ENCODE measurements around the gene GPR146.

Gene GPR146

DNA sequence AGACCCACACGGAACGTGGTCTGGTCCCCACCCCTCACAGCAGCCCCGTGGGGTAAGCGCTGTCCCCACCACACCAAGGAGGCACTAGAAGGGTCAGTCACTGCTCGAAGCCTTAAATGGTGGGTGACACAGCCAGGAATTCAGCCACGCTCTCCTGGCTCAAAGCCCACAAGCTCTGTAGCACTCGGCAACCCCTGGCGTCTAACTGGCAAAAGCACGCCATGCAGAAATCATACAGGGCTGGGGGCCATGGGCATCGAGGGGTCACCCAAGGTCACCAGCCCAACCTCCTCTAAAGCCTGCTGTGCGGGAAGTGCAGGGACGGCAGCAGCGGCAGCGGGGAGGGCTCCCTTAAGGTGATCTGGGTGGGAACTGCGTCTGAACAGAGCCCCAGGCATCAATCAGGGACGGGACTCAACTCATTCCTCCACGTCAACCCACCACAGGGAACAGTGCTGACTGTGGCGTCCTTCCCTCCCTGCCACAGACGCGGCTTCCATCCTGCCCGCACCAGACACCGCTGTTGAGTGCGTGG lies 51.3 kb downstream of the GPR146 start:
- DNase-seq, result no peak

DNA sequence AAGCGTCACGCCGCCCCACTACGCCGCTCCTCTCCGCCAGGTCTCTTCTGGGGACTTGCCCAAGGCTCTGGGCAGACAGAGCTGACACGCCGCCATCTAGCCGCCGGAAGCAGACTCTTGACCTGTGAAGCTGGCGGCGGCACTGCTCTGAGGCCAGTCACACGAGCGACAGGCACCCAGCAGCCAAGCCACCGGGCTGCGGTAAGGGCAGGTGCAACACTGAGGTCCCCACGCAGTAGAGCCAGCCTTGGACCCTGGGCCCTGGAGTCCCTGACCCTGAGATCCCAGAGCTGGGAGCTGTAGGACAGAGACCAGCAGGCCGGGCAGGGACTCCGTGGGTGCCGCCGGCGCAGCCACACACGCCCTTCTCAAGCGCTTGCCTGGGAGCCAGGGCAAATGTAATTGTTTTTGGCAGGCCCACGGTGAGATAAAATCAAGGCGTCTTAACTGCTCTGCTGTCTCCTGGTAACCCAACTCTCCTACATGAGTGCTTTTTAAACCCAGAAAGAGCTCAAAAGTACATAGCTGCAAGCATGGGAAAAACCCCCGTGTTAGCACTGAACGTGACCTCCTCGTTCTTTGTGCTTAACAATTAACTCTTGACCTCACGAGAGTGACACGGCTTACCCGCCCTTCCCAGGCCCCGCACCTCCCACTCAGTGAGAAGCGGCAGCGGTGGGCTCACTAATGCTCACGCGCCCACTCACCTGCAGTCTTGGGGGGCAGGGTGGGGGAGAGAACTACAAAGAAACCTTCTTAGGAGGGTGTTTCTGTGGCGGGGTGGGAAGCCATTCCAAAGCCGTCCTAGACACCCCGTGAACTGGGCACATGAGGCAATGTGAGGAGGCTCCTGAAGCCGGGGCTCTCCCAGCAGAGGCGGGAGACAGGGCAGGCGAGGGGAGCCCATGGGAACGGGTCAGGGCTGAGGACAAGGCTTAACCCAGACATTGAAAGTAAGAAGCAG lies 52.1 kb downstream of the GPR146 start:
- no peak for DNase-seq

DNA sequence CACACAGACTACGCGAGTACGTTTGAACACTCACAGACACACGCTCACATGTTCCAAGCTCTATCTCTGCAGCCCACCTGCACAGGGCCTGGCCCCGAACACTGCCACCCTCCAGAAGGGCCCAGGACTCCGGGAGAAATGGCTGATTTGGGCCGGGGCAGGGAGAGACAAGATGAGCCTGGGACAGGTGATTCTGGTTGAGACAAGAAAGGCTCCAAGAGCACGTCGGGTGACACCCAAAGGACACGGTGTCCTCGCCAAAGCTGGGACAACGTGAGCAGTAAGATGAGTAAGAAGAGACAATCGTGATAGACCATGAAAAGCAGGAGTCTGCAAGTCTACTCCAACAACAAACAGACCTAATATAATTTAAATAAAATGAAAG lies 52.8 kb downstream of the GPR146 start:
- DNase-seq, result no peak

DNA sequence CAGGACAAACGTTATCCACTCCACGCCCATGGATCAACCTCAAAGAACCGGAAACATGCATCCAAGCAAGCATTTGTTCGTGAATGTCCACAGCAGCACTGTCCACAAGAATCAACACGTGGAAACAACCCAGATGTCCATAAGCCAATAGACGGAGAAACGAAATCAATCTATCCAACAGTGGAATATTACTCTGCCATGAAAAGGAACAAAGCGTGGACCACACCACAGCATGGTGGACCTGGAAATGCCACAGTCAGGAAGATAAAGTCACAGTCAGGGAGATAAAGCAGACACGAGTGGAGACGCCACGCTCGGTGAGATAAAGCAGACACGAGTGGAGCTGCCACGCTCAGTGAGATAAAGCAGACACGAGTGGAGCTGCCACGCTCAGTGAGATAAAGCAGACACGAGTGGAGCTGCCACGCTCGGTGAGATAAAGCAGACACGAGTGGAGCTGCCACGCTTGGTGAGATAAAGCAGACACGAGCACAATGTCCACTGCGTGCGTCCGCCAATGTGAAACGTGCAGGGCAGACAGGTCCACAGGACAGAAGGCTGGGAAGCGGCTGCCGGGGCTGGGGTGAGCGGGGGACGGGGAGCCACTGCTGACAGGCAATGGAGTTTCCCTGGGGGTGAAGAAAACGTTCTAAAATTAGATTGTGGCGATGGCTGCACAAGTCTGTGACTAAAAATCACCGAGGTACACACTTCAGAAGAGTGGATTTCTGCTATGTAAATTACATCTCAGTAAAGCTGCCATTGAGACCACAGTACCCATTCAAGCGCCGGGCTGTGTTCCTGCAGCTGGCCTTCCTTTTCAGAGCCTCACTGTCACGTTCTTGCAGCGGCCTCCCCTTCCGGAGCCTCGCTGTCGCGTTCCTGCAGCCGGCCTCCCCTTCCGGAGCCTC lies 54.2 kb downstream of the GPR146 start:
- DNase-seq, result no peak

DNA sequence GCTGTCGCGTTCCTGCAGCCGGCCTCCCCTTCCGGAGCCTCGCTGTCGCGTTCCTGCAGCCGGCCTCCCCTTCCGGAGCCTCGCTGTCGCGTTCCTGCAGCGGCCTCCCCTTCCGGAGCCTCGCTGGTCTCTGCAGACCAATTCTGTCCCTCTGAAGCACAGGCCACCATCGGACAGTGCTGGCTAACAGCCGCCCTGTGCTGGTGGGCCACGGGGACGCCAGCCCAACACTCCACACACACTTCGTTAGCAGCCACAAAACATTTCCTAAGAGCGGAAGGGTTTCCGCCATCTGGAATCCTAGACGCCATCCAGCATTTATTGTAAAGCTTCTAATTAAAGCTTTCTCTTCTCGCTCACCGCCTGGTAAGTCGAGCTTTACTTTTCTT lies 54.8 kb downstream of the GPR146 start:
- DNase-seq, result no peak

DNA sequence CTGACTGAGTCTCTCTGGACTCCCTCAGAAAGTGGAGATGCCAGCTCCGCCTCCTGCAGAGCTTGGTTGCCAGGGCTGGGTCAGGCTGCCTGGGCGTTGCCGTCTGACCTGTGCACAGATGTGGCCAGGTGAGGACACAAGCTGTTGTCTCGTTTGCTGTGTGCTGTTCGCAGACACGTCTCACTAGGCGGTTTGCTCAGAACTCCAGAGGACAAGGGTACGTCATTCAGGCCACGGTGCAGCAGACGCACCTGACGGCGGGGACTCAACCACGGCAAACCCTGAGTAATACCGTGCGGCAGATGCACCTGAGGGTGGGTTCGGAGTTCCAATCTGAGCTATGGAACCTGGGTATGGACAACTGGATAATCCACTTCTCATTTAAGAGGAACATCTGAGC lies 55.3 kb downstream of the GPR146 start:
- DNase-seq, result no peak

DNA sequence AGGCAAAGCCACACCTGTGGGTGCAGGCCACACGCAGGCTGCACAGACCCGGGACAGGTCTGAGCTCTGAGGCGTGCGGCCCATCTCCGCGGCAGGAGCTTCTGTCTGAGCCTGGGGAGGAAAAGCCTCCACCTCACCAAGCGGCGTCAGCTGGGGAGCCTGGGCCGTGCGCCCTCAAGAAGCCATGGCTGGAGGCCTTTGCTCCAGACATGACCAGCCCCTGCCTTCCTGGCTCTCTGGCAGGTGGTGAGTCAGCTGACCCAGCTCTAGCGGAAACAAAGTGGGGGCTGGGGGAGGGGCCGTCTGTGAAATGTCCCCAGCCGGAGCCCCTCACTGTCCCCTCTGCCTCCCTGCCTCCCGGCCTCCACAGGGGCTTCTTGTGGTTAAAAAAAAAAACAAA lies 56.0 kb downstream of the GPR146 start:
- DNase-seq, result no peak

DNA sequence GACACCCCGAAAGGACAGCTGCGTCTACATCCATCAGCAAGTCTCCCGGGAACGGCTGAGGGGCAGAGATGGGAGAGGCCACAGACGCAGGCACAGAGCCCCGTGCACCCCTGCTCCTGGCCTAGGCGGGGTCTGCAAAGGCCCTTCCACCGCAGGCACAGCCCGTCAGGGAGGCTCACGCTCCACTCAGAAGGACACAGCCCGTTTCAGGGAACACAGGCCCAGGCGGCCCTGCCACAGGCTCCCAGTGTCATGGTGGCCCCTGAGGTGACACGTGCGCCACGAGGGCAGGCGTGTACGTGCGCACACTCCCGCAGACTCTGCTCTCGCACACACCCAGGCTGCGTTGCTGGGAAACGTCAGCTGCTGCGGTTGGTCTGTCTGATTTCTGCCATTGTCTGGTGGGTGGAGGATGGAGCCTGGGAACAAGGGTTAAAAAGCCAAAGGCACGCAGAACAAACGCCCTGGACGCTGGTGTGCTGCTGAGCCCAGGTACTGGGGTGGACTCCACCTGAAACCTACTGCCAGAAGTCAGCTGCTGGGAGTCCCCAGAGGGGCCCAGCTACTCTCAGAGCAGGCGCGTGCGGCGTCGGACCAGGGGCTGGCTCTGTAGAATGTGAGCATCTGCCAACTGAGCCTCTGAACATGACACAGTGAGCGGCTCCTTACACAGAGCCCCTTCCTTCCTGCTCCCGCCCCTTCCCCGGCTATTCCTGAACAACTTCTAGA lies 56.7 kb downstream of the GPR146 start:
- no peak for DNase-seq

DNA sequence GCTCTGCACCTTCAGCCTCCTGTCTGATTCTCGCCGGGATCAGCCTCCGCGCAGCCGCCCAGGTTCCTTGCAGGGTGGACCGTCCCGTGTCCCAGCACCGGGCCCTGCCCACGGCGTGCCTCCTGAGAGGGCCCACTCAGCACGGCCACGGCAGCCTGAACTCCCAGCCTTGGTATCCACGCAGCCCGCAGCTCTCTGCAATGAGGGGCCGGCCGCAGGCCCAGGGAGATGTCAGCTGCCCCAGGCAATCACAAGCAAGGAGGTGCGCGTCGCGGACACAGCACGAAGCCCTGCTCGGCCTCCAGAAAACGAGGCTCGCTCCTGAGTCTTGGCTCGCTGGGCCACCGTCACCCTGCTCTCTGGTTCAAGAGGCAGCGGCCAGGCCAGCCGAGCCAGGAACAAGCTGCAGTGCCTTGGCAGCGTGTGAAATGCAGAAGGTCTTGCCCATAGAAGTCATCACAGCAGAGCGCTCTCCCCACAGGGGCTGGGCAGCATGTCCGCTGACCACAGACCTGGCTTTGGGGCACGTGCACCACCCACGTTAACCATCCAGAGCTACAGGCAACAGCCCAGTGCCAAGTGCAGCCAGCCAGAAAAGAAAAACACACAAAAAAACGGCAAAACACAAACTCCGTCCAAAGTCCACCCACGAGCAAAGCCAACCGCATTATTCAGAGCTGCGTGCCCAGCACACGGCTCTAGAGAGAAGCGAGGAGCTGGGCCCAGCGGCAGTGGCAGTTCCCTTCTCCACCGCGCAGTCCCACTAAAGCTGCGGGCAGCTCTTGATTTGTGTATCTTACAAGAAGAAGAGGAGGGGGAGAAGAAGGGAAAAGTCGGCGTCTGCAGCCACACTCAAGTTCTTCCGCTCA lies 57.5 kb downstream of the GPR146 start:
- no peak for DNase-seq

DNA sequence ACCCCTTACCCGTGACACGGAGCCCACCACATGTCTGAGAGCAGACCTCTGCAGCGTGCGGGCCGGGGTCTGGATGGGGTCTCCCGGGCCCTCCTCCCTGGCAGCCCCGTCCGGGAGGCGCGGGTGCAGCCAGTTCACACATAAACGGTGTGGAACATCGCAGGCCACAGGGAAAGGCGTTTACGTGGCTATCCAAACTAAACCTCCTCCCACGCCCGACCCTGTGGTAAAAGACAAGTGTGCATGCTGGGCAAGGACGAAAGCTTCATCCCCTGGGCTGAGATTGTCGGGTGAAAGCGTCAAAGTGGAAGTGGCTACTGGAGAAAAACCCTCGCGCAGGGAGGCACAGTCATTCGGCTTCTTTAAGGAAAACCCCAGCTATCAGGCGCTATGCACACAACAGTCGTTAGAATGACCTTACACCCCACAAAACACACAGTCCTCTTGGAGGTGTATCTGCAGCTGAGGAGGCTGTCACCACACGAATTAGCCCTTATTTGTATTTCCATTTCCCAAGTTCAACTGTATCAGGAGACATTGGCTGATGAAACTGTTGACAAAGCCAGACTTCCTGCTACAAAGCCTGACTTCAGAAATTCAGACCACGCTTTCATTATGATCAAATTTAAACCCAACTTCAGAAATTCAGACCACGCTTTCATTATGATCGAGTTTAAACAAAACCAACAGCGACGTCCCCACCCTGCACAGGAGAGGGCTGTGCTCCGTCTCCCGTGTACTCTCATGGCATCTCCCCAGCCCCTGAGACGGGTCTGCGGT lies 58.9 kb downstream of the GPR146 start:
- DNase-seq, result peak; percentile 36

DNA sequence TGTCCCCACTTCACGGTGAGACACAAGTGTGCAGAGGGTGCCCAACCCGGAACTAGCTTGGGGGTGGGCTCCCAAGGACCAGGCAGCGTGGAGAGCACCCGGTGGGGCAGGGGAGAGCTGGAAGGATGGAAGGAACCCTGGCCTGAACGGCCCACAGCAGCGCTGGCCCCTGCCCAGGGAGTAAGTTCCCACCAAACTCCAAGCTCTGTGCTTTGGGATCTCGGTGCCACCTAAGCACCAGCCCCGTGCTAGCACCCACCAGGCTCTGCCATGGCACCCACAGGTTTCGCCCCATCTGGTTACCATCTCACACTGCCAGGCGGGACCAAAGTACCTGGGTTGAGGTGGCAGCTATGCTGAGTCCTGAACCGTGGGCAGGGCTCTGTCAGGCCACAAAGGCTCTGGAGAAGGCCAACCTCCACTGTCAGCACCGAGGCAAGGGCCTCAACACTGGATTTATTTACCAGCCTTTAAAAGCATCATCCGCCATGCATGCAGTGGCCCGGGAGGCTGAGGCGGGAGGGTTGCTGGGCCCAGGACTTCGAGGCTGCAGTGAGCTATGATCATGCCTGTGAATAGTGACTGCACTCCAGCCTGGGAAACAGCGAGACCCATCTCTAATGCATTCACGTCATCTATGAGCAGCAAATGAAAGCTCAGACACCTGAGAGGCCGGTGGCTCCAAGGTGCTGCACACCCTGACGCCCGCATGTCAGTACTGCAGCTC lies 59.6 kb downstream of the GPR146 start:
- no peak for DNase-seq

DNA sequence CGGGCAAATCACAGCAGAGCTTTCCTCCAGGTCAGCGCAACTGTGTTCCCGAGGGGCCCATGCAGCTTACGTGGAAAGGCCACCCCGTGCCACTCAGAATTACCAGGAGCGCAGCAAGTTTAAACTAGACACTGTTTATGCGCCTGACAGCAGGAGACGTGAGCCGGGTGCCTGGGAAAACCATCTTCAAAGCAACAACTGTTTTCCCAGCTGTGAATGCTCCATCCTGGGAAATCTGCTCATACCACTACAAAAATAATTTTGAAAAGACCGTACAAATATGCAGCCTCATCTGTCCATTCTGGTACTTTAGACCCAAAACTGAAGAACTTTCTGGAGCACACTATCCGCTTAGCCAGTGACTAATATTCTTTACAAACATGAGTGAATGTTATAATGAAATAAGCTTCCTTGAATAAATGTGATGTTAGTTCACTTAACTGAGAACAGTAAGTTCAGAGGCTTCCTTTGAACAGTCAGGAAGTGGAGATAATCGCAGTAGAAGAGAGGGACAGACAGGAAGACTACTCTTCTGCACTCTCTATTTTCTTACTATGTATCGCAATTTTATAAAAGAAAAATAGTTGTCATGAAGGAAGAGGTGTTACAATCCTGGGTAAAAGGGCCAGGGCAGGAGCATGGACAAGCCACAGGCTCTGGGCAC lies 60.3 kb downstream of the GPR146 start:
- no peak for DNase-seq

DNA sequence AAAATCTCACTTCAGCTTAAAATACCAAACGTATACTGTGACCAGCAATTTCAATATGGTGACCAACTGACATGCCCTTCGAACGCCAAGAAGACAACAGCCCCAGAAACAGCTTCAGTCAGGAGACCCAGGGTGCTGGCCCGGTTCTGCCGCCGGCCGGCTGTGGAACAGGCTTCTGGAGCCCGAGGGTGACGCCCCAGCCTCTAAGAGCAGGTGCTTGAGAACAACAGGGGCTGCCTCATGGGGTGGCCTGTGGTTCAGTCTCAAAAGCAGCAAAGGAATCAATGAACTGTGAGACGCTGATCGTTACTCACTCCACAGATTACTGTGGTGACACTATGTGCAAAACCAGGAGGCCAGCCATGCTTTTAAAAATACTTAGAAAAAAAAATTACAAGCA lies 60.8 kb downstream of the GPR146 start:
- no peak for DNase-seq

DNA sequence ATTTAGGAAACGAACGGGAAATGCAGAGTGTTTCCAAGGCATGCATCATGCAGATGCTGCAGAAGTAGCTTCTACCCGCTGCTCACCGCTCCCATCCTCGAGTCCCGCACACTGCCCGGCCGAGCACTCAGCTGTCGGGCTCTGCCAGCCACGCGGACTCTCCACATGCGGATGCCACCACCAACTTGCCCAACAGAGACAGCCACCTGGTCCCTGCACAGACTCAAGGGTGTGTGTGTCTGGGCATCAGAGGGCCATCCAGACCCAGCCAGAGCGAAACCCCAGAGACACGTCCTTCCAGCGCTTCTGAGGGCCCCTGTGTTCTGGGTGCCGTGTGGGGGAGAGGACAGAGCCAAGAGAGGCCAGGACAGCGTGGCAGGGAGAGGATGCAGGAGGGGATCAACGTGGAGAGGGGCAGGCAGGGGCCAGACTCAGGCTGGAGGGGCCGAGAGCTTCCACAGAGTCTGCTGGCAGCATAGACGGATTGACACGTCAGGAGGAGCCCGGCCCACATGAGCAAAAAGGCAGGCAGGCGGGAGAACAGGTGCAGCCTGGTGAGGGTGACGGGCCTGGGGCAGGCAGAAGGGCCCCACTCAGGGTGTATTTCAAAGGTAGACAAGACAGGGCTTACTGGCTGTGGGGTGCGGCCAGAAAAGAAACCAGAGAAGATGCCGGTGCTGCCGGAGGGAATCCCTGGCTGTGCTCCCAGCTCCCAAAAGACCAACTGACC lies 61.9 kb downstream of the GPR146 start:
- no peak for DNase-seq

DNA sequence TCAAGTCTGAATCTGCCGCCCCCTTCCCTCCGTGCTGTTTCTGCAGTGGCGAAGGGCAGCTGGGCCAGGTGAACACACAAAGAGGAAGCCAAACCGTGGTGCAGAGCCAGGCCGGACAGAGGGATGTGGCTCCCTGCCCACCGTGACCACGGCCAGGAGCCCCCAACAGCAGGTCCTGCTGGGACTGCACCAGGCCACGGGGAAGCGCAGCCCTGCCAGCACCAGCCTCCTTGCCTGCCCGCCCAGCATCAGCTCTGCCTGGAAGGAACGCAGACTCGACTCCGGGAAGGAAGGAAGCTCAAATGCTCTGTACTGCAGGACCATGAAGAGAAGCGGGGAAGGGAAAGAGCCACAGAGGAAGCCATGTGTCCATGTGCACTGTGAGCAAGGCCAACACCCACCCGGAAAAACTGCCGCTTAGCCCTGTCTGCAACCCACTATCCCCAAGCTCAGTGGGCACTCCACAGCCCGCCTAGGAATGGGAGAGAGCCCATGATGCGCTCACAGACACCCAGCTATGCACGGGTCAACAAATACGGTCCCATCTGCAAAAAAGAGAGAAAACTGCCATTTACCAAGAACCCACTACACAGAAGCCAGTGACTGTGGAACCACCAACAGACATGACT lies 62.6 kb downstream of the GPR146 start:
- no peak for DNase-seq

DNA sequence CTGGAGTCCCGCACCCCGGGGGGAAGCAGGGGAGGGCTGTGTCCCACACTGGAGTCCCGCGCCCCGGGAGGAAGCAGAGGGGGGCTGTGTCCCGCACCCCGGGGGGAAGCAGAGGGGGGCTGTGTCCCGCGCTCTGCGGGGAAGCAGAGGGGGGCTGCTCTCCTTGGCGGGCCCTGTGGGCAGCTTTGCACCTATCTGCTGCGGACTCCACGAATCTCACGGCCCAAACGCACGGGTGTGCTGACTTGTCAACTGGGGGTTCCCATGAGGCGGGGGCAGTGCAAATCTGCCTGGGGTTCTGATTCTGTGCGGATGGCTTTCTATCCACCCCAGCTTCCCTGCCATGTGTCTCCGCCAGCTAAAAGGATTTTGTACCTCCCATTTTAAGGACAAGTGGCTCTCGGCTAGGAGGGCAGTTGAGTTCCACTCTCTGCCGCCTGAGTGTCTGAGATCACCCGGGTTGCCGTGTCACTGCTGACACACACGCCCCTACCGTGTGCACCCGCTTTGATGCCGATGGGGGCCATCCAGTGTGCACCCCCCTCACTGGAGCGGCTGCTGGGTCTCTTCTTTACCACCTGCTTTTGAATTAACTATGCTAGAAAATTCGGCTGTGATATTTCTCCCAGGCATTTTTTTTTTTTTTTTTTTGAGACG lies 64.0 kb downstream of the GPR146 start:
- no peak for DNase-seq
